GM23248 (cell line): ENCODE data around the gene PARVB. TPM values are rescaled to one million over a fixed set of nuclear protein-coding genes. Genes with fewer than 3 reads are reported as not detected.

Experiments
- DNase-seq: peaks from one replicate; pipeline ENCODE4 v3.0.0-alpha.2; 2015
- H2AFZ ChIP-seq: fragments of 200-600 bp; sonication (generic); 2 replicates; pipeline ENCODE4 v1.6.1; 2016; ENCODE audit warnings: antibody characterized with exemption
- H3F3A ChIP-seq: fragments of 200-600 bp; sonication (generic); 2 replicates; pipeline ENCODE4 v1.6.1; 2016; ENCODE audit warnings: mild to moderate bottlenecking, antibody characterized with exemption, mixed run types; ENCODE audit not compliant: insufficient read depth
- H3K27ac ChIP-seq: fragments of 200-600 bp; sonication (generic); 2 replicates; pipeline ENCODE4 v1.5.1; 2016; ENCODE audit warnings: mild to moderate bottlenecking
- H3K27me3 ChIP-seq: fragments of 200-600 bp; sonication (generic); replicated peaks from 2 replicates; pipeline ENCODE4 v1.6.1; 2016; ENCODE audit warnings: mild to moderate bottlenecking; ENCODE audit not compliant: insufficient read depth
- H3K36me3 ChIP-seq: fragments of 200-600 bp; sonication (generic); 2 replicates; pipeline ENCODE4 v1.6.1; 2016; ENCODE audit warnings: low read depth, mild to moderate bottlenecking
- H3K4me1 ChIP-seq: fragments of 200-600 bp; sonication (generic); 2 replicates; pipeline ENCODE4 v1.6.1; 2016; ENCODE audit warnings: mild to moderate bottlenecking; ENCODE audit not compliant: insufficient read depth
- H3K4me2 ChIP-seq: fragments of 200-600 bp; sonication (generic); one replicate; pipeline ENCODE4 v1.6.1; 2016; ENCODE audit warnings: mild to moderate bottlenecking; ENCODE audit not compliant: unreplicated experiment
- H3K4me3 ChIP-seq: fragments of 200-600 bp; sonication (generic); 2 replicates; pipeline ENCODE4 v1.5.1; 2016; ENCODE audit warnings: mild to moderate bottlenecking
- H3K79me2 ChIP-seq: fragments of 200-600 bp; sonication (generic); 2 replicates; pipeline ENCODE4 v1.6.1; 2016; ENCODE audit warnings: mild to moderate bottlenecking; ENCODE audit not compliant: insufficient read depth
- H3K9ac ChIP-seq: fragments of 200-600 bp; sonication (generic); 2 replicates; pipeline ENCODE4 v1.6.1; 2016; ENCODE audit warnings: mild to moderate bottlenecking
- H3K9me2 ChIP-seq: fragments of 200-600 bp; sonication (generic); 2 replicates; pipeline ENCODE4 v1.6.1; 2016; ENCODE audit warnings: mixed run types, mild to moderate bottlenecking, moderate library complexity; ENCODE audit not compliant: insufficient read depth
- H3K9me3 ChIP-seq: fragments of 200-600 bp; sonication (generic); one replicate; pipeline ENCODE4 v1.6.1; 2017; ENCODE audit warnings: low read depth
- H4K20me1 ChIP-seq: fragments of 200-600 bp; sonication (generic); 2 replicates; pipeline ENCODE4 v1.6.0; 2016; ENCODE audit not compliant: insufficient read depth
- EZH2 ChIP-seq: fragments of 200-600 bp; sonication (generic); IDR thresholded peaks from 2 replicates; pipeline ENCODE4 v1.6.1; 2018; ENCODE audit warnings: antibody characterized with exemption, mild to moderate bottlenecking; ENCODE audit not compliant: insufficient read depth, poor library complexity, severe bottlenecking
- EZH2phosphoT487 ChIP-seq: fragments of 200-600 bp; sonication (generic); IDR thresholded peaks from 2 replicates; pipeline ENCODE4 v1.6.1; 2018; ENCODE audit warnings: antibody characterized with exemption, moderate library complexity, mild to moderate bottlenecking, low read depth; ENCODE audit not compliant: insufficient read depth
- WGBS, 2 experiments: methylation state at CpG; one replicate each; pipeline ENCODE4 v1.1.6; 2015 to 2017; ENCODE audit warnings: low lambda C conversion rate in 2 of 2, low coverage in 1 of 2; ENCODE audit errors: missing lambda C conversion rate in 2 of 2; 5-methylcytosine and 5-hydroxymethylcytosine counted together
- in situ Hi-C: fragments of 300-500 bp; cut with MboI; formaldehyde crosslinking; loops from 2 replicates; pipeline ENCODE4 v1.15.0; 2020
- polyA plus RNA-seq: library from polyadenylated mRNA; unstranded; fragments of >200 nt; fragmentation: Nextera tagmentation; extraction: Ambion mirVana; gene quantifications from 2 replicates; pipeline ENCODE4 v1.2.1, GENCODE V29; 2016
- total RNA-seq: library from RNA; depleted of rRNA; stranded (reverse); fragments of >200 nt; shearing (Covaris generic); gene quantifications from 2 replicates; pipeline ENCODE4 v1.2.3, GENCODE V29; 2014

The PARVB gene
- total and polyA plus RNA-seq, 2 experiments from 2014 or later, result 52.6 to 141 TPM

DNA sequence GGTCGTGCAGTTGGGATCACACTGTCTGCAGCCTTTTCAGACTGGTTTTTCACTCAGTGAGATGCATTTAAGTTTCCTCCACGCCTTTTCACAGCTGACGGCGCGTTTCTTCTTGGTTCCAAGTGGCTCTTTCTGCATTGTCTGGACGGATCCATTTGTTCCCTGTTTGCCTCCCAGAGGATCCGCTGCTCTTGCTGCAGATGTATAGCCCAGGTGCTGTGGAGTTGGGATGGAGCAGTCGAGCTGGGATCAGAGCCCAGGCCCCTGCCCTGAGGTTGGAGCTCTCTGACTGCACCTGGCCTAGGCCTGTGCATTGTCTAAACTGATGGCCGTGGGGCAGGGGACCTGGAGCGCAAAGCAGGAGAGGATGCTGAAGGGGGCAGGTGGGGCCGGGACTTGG is 51.6 kb downstream of the PARVB start:
- Histone ChIP-seq H3K4me3 (no peak overlapping the region), H2AFZ (no peak overlapping the region), H3K9me2 (no peaks in the 10 kb centered on the region), H3K79me2 (peaks cover 78% of the 10 kb centered on the region), H3K27ac (no peak overlapping the region), H4K20me1 (no peaks in the 10 kb centered on the region), H3K9ac (no peak overlapping the region), H3F3A (no peaks in the 10 kb centered on the region), H3K4me1 (no peaks in the 10 kb centered on the region), H3K36me3 (no peaks in the 10 kb centered on the region), H3K4me2 (no peak overlapping the region), H3K27me3 (no peaks in the 10 kb centered on the region), H3K9me3 (no peaks in the 10 kb centered on the region)
- DNase-seq, result no peak
- TF ChIP-seq EZH2 (no peak), EZH2phosphoT487 (no peak)
- 96% methylated on average over 9 to 11 of the region's 11 CpGs for WGBS, 2 experiments
- in situ Hi-C loops, result no loop called here

DNA sequence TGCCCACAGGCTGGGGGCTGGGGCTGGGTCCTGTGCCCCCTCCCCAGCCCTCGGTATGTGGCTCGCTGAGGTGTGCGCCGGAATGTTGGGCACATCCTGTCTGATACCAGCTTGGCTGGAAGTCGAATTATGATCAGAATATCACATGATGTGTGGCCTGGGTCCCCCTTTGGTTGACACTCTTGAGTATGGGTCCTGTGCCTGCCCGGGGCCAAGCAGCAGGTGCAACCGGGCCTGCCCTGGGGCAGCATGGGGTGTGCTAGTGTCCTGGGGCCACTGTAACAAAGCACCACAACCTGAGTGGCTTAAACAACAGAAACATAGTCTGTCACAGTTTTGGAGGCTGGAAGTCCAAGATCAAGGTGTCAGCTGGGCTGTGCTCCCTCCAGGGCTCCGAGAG is 52.7 kb downstream of the PARVB start:
- 95 to 98% methylated on average over 7 to 8 of the region's 8 CpGs for WGBS, 2 experiments
- in situ Hi-C loops, result no loop called here
- no peak for DNase-seq

DNA sequence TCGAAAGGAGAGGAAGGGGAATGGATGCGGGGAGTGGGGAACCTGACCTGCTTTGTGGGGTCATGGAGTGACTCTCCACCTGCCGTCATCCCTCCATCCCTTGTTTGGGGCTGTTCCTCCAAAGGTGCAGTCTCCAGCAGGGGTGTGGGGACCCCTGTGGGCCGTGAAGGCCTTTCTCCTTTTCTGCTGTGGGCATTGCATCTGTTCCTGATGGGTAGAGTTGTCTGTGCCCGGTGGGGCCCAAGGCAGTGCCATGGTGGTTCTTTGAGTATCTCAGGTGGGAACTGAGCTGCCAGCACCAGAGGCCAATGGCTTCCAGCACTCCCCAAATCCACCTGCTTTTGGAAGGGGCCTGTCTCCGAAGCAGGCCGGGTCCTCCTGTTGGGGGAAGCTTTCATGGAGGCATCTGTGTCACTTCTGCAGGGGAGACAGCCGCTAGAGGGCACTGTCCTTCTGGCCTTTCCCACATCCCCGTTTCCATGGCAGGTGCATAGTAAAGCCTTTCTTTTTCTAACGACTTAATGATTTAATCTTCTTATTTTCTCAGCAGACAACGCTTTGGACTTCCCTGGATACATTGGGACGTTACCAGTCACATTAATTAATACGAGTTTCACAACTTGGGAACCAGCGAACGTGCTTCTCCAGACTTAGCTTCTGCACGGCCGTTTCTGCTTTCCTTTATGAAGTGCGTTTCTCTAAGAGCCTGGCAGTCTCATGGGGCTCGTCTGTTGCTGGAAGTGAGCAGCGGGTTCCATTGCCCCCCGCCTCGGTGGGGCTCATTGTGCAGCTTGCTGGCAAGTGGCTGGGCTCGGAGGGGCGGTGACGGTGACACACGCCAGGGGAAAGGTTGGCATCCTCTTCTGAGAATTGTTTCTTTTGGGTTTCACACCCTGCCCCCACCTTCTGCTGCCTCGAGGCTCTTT is 57.1 kb downstream of the PARVB start:
- H3K9ac ChIP-seq, result no peak overlapping the region
- DNase-seq, result peak; percentile 79
- H3K79me2 ChIP-seq, result peaks cover 40% of the 10 kb centered on the region
- H3F3A ChIP-seq, result 0 out of 2 replicates have a peak, but pooled peaks cover 4% of the 10 kb centered on the region
- H3K9me2 ChIP-seq, result no peaks in the 10 kb centered on the region
- no peaks in the 10 kb centered on the region for H3K27me3 ChIP-seq
- no peaks in the 10 kb centered on the region for H3K36me3 ChIP-seq
- no peaks in the 10 kb centered on the region; the same call in 1 of the 2 replicates for H4K20me1 ChIP-seq
- H3K9me3 ChIP-seq, result no peaks in the 10 kb centered on the region
- no peak overlapping the region for H3K4me2 ChIP-seq
- no peak for TF ChIP-seq EZH2
- TF ChIP-seq EZH2phosphoT487, result no peak
- H3K27ac ChIP-seq, result no peak overlapping the region
- WGBS, 2 experiments, result 37 to 39% methylated on average over 27 of the region's 27 CpGs
- in situ Hi-C loops, result loop anchor here (10.0 kb wide), 2 partner anchors 86 to 544 kb away; no protein-coding TSS in a partner anchor
- H3K4me3 ChIP-seq, result no peak overlapping the region
- H2AFZ ChIP-seq, result no peak overlapping the region
- peaks cover 9% of the 10 kb centered on the region for H3K4me1 ChIP-seq

More for the DNA sequence above, 52.7 kb downstream of the PARVB start:
- peaks cover 66% of the 10 kb centered on the region for H3K79me2 ChIP-seq
- no peaks in the 10 kb centered on the region for H3K27me3 ChIP-seq
- H3K9me3 ChIP-seq, result no peaks in the 10 kb centered on the region
- no peaks in the 10 kb centered on the region for H3K36me3 ChIP-seq
- no peak overlapping the region for H3K9ac ChIP-seq
- H3K9me2 ChIP-seq, result no peaks in the 10 kb centered on the region
- TF ChIP-seq EZH2 (no peak), EZH2phosphoT487 (no peak)
- H3K4me2 ChIP-seq, result no peak overlapping the region
- no peak overlapping the region for H3K4me3 ChIP-seq
- H2AFZ ChIP-seq, result no peak overlapping the region
- no peak overlapping the region for H3K27ac ChIP-seq
- no peaks in the 10 kb centered on the region; the same call in 1 of the 2 replicates for H4K20me1 ChIP-seq
- no peaks in the 10 kb centered on the region for H3K4me1 ChIP-seq
- H3F3A ChIP-seq, result no peaks in the 10 kb centered on the region

DNA sequence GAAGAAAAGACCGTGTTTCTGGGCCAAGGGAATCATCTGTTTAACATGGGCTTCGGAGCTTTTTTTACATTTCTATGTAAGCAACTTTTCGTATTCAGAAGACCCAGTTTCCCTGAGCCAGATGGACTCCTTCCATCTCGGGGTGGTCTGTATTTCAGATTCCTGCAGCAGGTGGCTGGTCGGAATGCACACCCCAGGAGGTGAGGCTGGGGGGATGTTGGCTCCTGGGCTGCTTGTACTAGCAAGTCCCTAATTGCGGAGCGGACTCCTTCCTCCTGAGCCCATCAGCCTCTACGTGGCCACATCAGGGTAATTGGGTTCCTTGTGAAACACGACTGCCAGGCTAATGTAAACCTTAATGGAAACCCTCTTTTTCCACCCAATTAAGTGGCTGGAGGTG is 58.7 kb downstream of the PARVB start:
- 97 to 98% methylated on average over 9 of the region's 9 CpGs for WGBS, 2 experiments
- DNase-seq, result no peak
- no peak overlapping the region for H3K4me2 ChIP-seq
- 0 out of 2 replicates have a peak, but pooled peaks cover 9% of the 10 kb centered on the region for H3F3A ChIP-seq
- peaks cover 26% of the 10 kb centered on the region for H3K79me2 ChIP-seq
- H3K9me3 ChIP-seq, result no peaks in the 10 kb centered on the region
- no peaks in the 10 kb centered on the region; the same call in 1 of the 2 replicates for H4K20me1 ChIP-seq
- in situ Hi-C loops, result loop anchor here (10.0 kb wide), 2 partner anchors 88 to 542 kb away; no protein-coding TSS in a partner anchor
- no peak overlapping the region for H3K4me3 ChIP-seq
- no peak for TF ChIP-seq EZH2
- no peak for TF ChIP-seq EZH2phosphoT487
- no peak overlapping the region for H3K27ac ChIP-seq
- no peak overlapping the region for H2AFZ ChIP-seq
- H3K36me3 ChIP-seq, result no peaks in the 10 kb centered on the region
- no peaks in the 10 kb centered on the region for H3K9me2 ChIP-seq
- no peak overlapping the region for H3K9ac ChIP-seq
- H3K4me1 ChIP-seq, result peaks cover 21% of the 10 kb centered on the region
- H3K27me3 ChIP-seq, result no peaks in the 10 kb centered on the region
